ENCODE data around the gene JAKMIP2. TPM values are rescaled to one million over a fixed set of nuclear protein-coding genes. Genes with fewer than 3 reads are reported as not detected.

Gene JAKMIP2
- total RNA-seq, 1 experiment from 2014 or later, result not detected

GRCh38 chr5:147675168-147675567 is 107.4 kb downstream of the JAKMIP2 start:
- Histone ChIP-seq H2AFZ (no peak overlapping the region), H3K4me3 (no peak overlapping the region), H3K27ac (no peak overlapping the region), H3K9me2 (ENCODE audit: insufficient read depth) (no peaks in the 10 kb centered on the region), H3K79me2 (ENCODE audit: low read depth) (no peaks in the 10 kb centered on the region), H4K20me1 (ENCODE audit: insufficient read depth) (no peaks in the 10 kb centered on the region), H3K4me1 (replicated peaks; ENCODE audit: insufficient read depth) (no peaks in the 10 kb centered on the region), H3K36me3 (ENCODE audit: low read depth) (no peaks in the 10 kb centered on the region), H3K9me3 (ENCODE audit: insufficient read depth, low read depth) (no peaks in the 10 kb centered on the region), H3F3A (ENCODE audit: insufficient read depth, low read depth) (no peaks in the 10 kb centered on the region), H3K4me2 (no peak overlapping the region), H3K27me3 (ENCODE audit: insufficient read depth, low read depth) (peaks cover 36% of the 10 kb centered on the region)
- no peak for TF ChIP-seq EZH2 (IDR thresholded peaks at IDR 0.05; ENCODE audit: low read depth)
- TF ChIP-seq, protein P1, sequence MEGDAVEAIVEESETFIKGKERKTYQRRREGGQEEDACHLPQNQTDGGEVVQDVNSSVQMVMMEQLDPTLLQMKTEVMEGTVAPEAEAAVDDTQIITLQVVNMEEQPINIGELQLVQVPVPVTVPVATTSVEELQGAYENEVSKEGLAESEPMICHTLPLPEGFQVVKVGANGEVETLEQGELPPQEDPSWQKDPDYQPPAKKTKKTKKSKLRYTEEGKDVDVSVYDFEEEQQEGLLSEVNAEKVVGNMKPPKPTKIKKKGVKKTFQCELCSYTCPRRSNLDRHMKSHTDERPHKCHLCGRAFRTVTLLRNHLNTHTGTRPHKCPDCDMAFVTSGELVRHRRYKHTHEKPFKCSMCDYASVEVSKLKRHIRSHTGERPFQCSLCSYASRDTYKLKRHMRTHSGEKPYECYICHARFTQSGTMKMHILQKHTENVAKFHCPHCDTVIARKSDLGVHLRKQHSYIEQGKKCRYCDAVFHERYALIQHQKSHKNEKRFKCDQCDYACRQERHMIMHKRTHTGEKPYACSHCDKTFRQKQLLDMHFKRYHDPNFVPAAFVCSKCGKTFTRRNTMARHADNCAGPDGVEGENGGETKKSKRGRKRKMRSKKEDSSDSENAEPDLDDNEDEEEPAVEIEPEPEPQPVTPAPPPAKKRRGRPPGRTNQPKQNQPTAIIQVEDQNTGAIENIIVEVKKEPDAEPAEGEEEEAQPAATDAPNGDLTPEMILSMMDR (conservative IDR thresholded peaks at IDR 0.05), result no peak
- intact Hi-C loops (cut with micrococcal nuclease; ENCODE audit: unreplicated experiment), result no loop called here
- DNase-seq, result no peak
- CTCF ChIA-PET, result no interaction called here
- BruUV-seq (replicated peaks), result no TSS peak
- POLR2A ChIA-PET (ENCODE audit: unreplicated experiment), result no interaction called here

- BruUV-seq (replicated peaks), result no TSS peak
- no peak for DNase-seq
- H3K4me2 ChIP-seq, result no peak overlapping the region
- no peaks in the 10 kb centered on the region for H3K79me2 ChIP-seq (ENCODE audit: low read depth)
- H3K9me2 ChIP-seq (ENCODE audit: insufficient read depth), result no peaks in the 10 kb centered on the region
- POLR2A ChIA-PET (ENCODE audit: unreplicated experiment), result no interaction called here
- H4K20me1 ChIP-seq (ENCODE audit: insufficient read depth), result no peaks in the 10 kb centered on the region
- no peaks in the 10 kb centered on the region for H3F3A ChIP-seq (ENCODE audit: insufficient read depth, low read depth)
- H3K27ac ChIP-seq, result no peak overlapping the region
- H3K36me3 ChIP-seq (ENCODE audit: low read depth), result no peaks in the 10 kb centered on the region
- no peak for TF ChIP-seq EZH2 (IDR thresholded peaks at IDR 0.05; ENCODE audit: low read depth)
- TF ChIP-seq, protein P1 (conservative IDR thresholded peaks at IDR 0.05), result no peak
- H3K4me1 ChIP-seq (replicated peaks; ENCODE audit: insufficient read depth), result no peaks in the 10 kb centered on the region
- H3K4me3 ChIP-seq, result no peak overlapping the region
- CTCF ChIA-PET, result interaction anchor here (0.6 kb wide), 1 partner anchor 874 kb away, joined by 7 read pairs; no protein-coding TSS in a partner anchor
- H3K27me3 ChIP-seq (ENCODE audit: insufficient read depth, low read depth), result peaks cover 36% of the 10 kb centered on the region
- H2AFZ ChIP-seq, result no peak overlapping the region
- no peaks in the 10 kb centered on the region for H3K9me3 ChIP-seq (ENCODE audit: insufficient read depth, low read depth)
- intact Hi-C loops (cut with micrococcal nuclease; ENCODE audit: unreplicated experiment), result no loop called here
Observed at GRCh38 chr5:147674411-147674810, 108.1 kb downstream of the JAKMIP2 start.

DNA sequence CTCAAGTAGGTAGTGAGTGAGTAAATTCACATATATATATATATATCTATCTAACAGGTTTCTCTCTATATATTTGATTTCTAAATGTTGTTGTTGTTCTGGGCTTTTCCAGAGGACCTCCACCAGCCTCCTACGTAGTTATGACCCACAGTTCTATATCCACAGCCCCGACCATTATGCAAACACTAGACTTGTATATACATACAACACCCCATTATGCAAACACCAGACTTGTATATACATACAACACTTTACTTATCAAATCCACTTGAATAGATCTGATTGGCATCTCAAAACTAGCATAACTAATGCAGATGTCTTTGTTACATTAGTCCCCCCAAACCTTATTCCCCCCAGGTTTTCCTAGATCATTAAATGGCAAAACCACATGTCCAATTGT is 108.7 kb downstream of the JAKMIP2 start:
- Histone ChIP-seq H3K4me3 (no peak overlapping the region), H3K79me2 (ENCODE audit: low read depth) (no peaks in the 10 kb centered on the region), H3K9me3 (ENCODE audit: insufficient read depth, low read depth) (no peaks in the 10 kb centered on the region), H3K36me3 (ENCODE audit: low read depth) (no peaks in the 10 kb centered on the region), H4K20me1 (ENCODE audit: insufficient read depth) (no peaks in the 10 kb centered on the region), H3K27me3 (ENCODE audit: insufficient read depth, low read depth) (peaks cover 36% of the 10 kb centered on the region), H3F3A (ENCODE audit: insufficient read depth, low read depth) (no peaks in the 10 kb centered on the region), H3K4me2 (no peak overlapping the region), H3K27ac (no peak overlapping the region), H3K9me2 (ENCODE audit: insufficient read depth) (no peaks in the 10 kb centered on the region), H2AFZ (no peak overlapping the region), H3K4me1 (replicated peaks; ENCODE audit: insufficient read depth) (no peaks in the 10 kb centered on the region)
- no peak for DNase-seq
- intact Hi-C loops (cut with micrococcal nuclease; ENCODE audit: unreplicated experiment), result no loop called here
- CTCF ChIA-PET, result no interaction called here
- POLR2A ChIA-PET (ENCODE audit: unreplicated experiment), result no interaction called here
- TF ChIP-seq, protein P1 (conservative IDR thresholded peaks at IDR 0.05), result no peak
- TF ChIP-seq EZH2 (IDR thresholded peaks at IDR 0.05; ENCODE audit: low read depth), result no peak
- no TSS peak for BruUV-seq (replicated peaks)
